ENCODE measurements around the gene CHID1. TPM values are rescaled to one million over a fixed set of nuclear protein-coding genes. Genes with fewer than 3 reads are reported as not detected.
A peak's percentile ranks its signal among the peaks of the same experiment; 100 is the strongest.

The CHID1 gene
- total and polyA plus RNA-seq, 3 donors from 2014 or later = 134 to 176 (median 146) TPM

GRCh38 chr11:936199-936598 is 25.6 kb upstream of the CHID1 start:
- Histone ChIP-seq H3K27me3 (no peaks in the 10 kb centered on the region), H3K27ac (no peak overlapping the region), H3K36me3 (ENCODE audit: low read depth, missing control alignments) (no peaks in the 10 kb centered on the region), H3K4me1 (peaks cover 23% of the 10 kb centered on the region), H3K4me3 (no peak overlapping the region), H3K9me3 (no peaks in the 10 kb centered on the region)
- 98 to 100% methylated on average over 3 of the region's 3 CpGs for WGBS, 2 donors
- TF ChIP-seq, protein P1, sequence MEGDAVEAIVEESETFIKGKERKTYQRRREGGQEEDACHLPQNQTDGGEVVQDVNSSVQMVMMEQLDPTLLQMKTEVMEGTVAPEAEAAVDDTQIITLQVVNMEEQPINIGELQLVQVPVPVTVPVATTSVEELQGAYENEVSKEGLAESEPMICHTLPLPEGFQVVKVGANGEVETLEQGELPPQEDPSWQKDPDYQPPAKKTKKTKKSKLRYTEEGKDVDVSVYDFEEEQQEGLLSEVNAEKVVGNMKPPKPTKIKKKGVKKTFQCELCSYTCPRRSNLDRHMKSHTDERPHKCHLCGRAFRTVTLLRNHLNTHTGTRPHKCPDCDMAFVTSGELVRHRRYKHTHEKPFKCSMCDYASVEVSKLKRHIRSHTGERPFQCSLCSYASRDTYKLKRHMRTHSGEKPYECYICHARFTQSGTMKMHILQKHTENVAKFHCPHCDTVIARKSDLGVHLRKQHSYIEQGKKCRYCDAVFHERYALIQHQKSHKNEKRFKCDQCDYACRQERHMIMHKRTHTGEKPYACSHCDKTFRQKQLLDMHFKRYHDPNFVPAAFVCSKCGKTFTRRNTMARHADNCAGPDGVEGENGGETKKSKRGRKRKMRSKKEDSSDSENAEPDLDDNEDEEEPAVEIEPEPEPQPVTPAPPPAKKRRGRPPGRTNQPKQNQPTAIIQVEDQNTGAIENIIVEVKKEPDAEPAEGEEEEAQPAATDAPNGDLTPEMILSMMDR (IDR thresholded peaks at IDR 0.05) = no peak
- TF ChIP-seq POLR2A (IDR thresholded peaks at IDR 0.05) = no peak
- DNase-seq = no peak
- intact Hi-C loops (cut with DNase I; ENCODE audit: low total_unique reads) = no loop called here

DNA sequence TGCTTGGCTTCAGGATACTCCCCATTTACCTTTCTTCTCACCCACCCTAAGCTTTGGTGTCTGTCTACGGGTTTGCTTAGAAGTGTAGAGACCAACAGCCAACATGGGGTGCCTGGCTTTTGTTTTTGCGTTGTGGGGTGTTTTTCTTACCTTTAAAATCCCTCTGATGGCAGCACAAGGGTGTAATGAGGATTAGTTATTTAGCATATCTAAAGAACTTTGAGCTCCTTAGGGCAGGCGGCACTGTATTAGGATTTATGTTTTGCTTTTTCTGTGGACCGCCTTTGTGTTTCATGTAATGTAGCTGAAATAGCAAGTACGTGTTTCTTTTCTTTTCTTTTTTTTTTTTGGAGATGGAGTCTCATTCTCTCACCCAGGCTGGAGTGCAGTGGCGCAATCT is 23.9 kb upstream of the CHID1 start:
- peaks cover 24% of the 10 kb centered on the region for H3K4me1 ChIP-seq
- no peaks in the 10 kb centered on the region for H3K36me3 ChIP-seq (ENCODE audit: low read depth, missing control alignments)
- H3K4me3 ChIP-seq = no peak overlapping the region
- no peaks in the 10 kb centered on the region for H3K27me3 ChIP-seq
- DNase-seq = no peak
- no peaks in the 10 kb centered on the region for H3K9me3 ChIP-seq
- intact Hi-C loops (cut with DNase I; ENCODE audit: low total_unique reads) = no loop called here
- TF ChIP-seq POLR2A (IDR thresholded peaks at IDR 0.05) = no peak
- TF ChIP-seq, protein P1 (IDR thresholded peaks at IDR 0.05) = no peak
- 83 to 86% methylated on average over 6 of the region's 6 CpGs for WGBS, 2 donors
- no peak overlapping the region for H3K27ac ChIP-seq

- no peaks in the 10 kb centered on the region for H3K9me3 ChIP-seq
- intact Hi-C loops (cut with DNase I; ENCODE audit: low total_unique reads) = no loop called here
- no peak for DNase-seq
- TF ChIP-seq, protein P1 (IDR thresholded peaks at IDR 0.05) = no peak
- no peak for TF ChIP-seq POLR2A (IDR thresholded peaks at IDR 0.05)
- 85 to 89% methylated on average over 7 of the region's 7 CpGs for WGBS, 2 donors
- H3K4me1 ChIP-seq = peaks cover 27% of the 10 kb centered on the region
- no peaks in the 10 kb centered on the region for H3K27me3 ChIP-seq
- H3K36me3 ChIP-seq (ENCODE audit: low read depth, missing control alignments) = no peaks in the 10 kb centered on the region
- no peak overlapping the region for H3K4me3 ChIP-seq
- peak overlapping the region in 1 of 2 donors; percentile 63 for H3K27ac ChIP-seq
These were observed 23.3 kb upstream of the CHID1 start for GRCh38 chr11:933936-934335.

- H3K36me3 ChIP-seq (ENCODE audit: low read depth, missing control alignments) = no peaks in the 10 kb centered on the region
- peaks cover 31% of the 10 kb centered on the region for H3K4me1 ChIP-seq
- no peak overlapping the region for H3K4me3 ChIP-seq
These were observed 22.7 kb upstream of the CHID1 start for GRCh38 chr11:933142-933851.

More at GRCh38 chr11:933142-933851, 22.7 kb upstream of the CHID1 start:
- TF ChIP-seq, protein P1 (IDR thresholded peaks at IDR 0.05) = no peak
- no peak for TF ChIP-seq POLR2A (IDR thresholded peaks at IDR 0.05)
- peak overlapping the region in 1 of 2 donors; percentile 63 for H3K27ac ChIP-seq
- H3K27me3 ChIP-seq = no peaks in the 10 kb centered on the region
- DNase-seq = no peak
- WGBS, 2 donors = 42 to 46% methylated on average over 14 of the region's 14 CpGs
- no peaks in the 10 kb centered on the region for H3K9me3 ChIP-seq
- intact Hi-C loops (cut with DNase I; ENCODE audit: low total_unique reads) = no loop called here
